ENCODE data around the gene ZBTB20. TPM values are rescaled to one million over a fixed set of nuclear protein-coding genes. Genes with fewer than 3 reads are reported as not detected.
"Not testable (repeated sequence)": the region's sequence is repeated elsewhere in the genome, so short reads cannot be mapped to it uniquely, and the experiment has no call there.

The ZBTB20 gene
- total RNA-seq, 1 donor from 2014 or later, result 84.2 TPM

DNA sequence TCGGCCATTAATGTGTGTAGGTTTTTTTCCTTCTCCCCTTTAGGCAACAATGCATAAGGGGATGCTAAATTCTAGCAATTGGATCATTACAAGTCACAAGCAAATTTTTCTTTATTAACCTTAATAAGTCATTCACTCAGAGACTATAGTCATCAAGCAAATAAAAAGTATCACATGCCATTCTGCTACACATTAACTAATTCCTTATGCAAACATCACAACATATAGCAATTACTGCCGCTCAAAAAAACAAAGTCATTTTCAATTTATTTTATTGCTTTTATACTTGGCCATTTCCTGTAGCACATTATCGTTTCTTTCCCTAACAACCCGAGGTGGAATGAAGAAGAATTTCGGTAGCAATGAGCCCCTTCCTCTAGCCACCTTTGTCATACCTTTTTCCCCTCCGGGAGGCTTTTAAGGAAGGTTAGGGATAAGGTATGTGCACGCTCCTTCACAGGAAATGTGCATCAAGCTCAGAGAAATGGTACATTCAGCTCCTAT lies 432.1 kb downstream of the ZBTB20 start:
- DNase-seq (ENCODE audit: low spot score), result no peak
- intact Hi-C loops (cut with DNase I), result no loop called here

DNA sequence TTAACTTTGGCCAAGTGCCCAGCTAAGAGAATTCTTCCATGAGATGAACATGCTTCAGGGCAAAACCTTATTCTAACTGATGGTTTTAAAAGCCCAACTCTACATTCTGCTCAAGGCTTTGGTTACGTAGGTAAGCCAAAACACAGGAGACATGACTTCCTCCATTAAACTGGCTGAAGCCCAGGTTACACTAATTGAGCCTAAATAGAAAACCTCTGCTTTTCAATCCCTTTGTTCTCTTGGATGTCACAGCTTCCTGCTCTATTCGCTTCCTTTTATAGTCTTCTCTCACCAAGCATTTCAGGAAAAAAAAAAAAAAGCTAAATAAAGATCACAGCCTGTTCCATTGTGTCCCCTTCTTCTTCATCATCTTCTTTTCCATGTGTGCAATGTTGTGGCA lies 432.9 kb downstream of the ZBTB20 start:
- no peak for DNase-seq (ENCODE audit: low spot score)
- intact Hi-C loops (cut with DNase I), result no loop called here

DNA sequence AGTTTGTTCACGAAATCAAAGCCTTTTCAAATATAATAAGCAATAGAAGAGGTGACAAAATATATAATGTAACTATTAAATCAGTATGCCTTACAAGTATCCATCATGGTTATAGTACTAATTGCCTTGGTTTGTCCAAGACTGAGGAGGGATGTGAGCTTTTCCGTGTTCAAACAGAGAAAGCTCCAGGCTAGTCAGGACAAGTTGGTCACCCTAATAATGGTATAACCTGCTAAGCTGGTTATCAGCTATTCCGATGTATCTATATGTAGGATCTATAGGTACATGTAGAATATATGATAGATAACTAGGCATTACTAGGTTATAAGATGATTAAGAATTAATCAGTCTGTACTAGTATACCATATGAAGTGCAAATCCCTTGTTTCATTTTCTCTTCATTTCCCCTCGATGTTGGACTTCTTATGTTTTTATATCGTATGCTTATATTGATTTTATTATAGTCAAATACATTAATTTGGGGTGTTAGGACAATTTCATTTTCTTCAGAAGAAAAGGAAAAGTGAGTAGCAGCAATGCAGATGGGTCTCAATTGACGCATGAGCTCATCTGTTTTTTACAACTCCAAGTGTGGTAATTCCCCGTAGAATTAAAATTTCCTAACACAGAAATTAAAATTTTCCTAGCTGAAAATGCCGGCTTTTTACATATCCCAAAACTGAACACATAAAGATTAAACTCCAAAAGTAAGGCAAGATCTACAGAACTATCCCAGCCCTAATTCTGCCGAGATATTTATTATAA lies 434.2 kb downstream of the ZBTB20 start:
- intact Hi-C loops (cut with DNase I), result no loop called here
- no peak for DNase-seq (ENCODE audit: low spot score)

DNA sequence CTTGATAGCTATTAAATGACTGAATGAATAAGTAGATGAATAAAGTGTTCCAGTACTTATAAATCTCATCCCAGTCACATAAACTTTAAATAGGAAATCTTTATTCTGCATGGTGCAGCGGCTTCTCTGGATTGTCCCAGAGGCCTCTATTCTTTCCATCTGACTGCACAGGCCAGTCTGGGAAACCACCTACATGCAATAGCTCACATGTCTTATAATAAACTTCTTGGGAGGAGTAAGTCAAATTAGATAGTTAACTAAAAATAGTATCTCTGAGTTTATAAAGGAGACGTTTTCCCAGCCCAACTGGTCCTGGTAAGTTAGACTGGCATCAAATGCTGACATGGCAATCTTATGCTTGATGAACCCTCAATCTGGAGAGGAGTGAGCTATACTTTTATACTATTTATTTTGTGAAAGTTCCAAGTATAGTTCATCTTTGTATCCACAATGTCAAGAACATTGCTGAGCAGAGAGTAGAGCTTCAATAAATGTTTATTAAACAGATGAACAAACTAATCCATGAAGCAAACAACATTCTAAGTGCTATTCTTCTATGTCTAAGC lies 435.7 kb downstream of the ZBTB20 start:
- intact Hi-C loops (cut with DNase I), result no loop called here
- DNase-seq (ENCODE audit: low spot score), result no peak

DNA sequence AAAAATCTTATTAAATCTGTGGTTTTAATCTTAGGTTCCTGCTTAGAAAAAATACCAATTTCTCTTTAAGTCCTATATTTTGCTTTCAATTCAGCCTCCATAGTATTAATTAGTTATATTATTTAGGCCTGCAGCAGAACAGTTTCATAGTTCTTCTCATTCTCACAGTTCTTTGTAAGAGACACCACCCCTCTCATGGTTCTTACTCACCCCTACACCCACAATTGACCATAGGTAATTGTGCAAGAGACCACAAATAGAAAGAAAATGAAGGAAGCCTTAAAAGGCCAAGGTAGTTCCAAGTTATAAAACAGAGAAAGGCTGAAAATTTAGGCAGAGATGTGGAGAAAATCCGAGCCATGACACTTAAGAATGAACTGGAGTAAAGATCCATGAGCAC lies 438.0 kb downstream of the ZBTB20 start:
- intact Hi-C loops (cut with DNase I), result loop anchor here (5.0 kb wide), 1 partner anchor 82 kb away; no protein-coding TSS in a partner anchor
- no peak for DNase-seq (ENCODE audit: low spot score)

DNA sequence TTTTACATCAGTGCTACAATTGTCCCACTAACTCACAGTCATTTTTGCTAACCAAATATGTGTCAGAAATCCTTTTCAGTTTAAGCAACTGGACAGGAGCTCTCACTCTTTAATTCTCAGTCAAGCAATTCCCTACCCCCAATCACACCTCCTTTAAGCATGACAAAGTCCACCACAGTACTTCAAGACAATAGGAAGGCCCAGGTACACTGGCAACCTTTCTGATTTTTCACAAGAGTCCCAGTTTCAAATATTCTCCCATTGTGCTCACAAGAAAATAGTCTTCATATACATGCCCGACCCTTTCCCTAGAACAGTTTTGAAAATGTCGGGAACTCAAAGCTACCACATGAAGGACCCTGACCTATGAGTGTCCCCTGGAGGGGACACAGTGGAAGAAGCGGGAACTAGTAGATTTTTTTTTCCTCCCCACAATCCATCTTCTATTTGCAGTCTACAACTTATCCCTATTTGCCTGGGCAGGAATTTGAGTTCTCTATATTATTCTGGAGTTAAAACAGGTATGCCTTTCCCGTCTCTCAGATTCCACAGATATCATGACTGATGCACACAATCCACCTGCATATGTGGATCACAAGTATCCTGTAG lies 439.7 kb downstream of the ZBTB20 start:
- intact Hi-C loops (cut with DNase I), result loop anchor here (5.0 kb wide), 1 partner anchor 80 kb away; no protein-coding TSS in a partner anchor

DNA sequence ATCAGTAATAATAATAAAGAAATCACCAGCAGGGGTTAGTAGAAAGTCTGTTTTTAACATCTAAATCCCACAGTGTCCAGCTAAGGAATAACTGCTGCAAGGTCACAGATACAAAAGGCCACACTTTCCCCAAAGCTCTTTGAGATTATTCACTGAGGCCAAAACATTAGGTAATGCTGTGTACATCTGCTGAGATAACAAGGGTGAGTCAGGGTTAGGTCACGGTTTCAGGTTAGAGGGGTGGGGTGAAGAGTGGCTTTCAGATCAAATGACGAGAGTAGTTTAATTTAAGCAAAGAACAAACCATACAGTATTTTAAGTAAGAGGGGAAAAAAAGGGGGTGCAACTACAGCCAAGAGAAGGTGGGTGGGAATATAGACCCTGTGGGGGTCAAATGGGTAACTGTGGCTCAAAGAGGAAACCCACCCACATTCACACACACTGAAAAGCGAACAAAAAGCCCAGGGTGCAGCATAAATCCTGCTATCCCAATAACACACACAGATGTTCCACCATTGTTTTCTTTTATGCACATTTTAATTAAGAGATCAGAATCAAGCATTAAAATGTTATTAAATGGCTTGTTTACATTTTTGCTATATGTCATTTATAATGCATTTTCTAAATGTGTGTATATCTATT lies 440.4 kb downstream of the ZBTB20 start:
- intact Hi-C loops (cut with DNase I), result loop anchor here (5.0 kb wide), 1 partner anchor 79 kb away; no protein-coding TSS in a partner anchor
- no peak for DNase-seq (ENCODE audit: low spot score)

More for the DNA sequence above, 439.7 kb downstream of the ZBTB20 start:
- no peak for DNase-seq (ENCODE audit: low spot score)

DNA sequence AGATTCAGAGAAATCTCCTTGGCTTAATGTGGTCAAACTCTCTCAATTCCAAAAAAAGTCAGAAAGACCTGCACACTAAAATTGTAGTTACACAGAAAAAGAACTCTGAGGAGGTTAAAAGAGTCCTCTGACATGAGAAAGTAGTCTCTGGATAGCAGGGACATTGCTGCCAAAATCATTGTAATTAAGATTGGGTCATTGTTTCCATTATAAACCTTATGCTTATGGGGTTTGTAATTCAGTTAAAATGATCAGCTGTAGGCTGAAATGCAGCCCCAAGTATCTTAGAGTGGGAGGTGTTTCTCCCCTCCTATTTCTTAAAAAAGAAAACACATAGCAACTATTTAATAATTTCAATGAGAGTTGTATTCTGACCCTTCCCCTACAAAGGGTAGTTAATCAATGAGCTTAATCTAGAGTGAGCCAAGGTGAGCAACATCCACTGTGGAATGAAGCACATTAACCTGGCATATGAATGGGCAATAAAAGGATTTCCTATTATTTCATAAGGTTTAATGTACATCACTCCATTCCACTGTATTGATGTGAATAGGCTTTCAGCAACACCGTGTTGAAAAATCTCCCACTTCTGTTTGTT lies 446.4 kb downstream of the ZBTB20 start:
- intact Hi-C loops (cut with DNase I), result no loop called here
- no peak for DNase-seq (ENCODE audit: low spot score)

DNA sequence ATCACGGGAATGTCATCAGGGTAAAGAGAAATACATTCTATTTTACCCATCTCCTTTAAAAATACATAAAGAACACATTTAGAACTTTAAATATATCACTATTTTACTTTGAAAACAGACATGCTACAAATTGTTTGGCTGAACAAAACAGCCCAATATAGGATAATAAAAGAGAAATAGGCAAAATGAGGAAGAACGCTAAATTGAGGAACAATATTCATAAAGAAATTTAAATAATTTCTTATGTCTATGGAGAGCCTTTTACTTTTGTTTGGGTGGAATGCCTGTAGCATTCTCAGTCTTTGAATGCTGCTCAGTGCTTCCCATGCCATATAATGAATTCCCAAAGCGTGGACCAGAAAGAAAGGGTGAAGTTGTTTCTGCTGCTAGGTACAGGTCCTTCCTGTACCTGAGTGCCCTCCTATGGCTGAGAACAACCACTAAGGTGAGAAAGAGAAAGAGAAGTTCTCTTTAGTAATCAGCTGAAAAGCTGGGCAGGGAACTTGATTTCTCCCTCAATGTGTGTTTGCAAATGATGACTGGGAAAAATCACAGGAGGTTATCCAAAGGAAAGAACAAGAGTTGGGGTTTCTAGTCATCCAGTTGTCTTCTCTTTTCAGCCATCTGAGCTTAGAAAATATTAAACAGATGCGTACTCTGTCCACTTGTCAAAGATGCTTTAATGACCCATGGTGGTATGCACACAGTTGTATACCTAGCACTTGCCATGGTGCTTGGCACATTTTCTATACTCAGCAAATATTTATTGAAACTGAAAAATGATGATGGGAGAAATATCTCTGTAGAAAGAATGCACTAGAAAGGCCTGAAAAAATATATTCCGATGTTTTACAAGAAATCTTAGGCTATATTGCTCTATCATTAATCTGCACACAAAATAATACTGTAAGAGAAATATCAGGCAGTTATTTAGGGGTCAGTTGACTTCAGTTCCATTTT lies 448.7 kb downstream of the ZBTB20 start:
- no peak for DNase-seq (ENCODE audit: low spot score)
- intact Hi-C loops (cut with DNase I), result no loop called here

DNA sequence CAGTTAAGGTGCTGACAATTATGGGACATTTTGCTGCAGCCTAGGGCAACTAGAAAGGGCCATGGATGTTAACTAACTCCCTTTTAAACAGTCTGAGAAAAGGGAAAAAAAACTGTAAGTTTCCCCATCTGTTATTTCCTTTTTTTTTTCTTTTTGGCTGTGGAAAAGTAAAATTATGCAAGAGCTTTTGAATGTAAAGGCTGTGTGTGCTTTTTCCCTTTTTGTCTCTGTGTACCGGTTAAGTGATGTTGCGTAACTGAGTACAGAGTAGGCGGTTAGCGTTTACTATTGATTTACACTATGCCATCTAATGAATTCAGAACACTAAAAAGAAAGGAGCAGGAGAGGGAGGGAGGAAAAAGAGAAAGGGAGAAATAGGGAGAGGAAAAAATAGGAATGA lies 449.7 kb downstream of the ZBTB20 start:
- intact Hi-C loops (cut with DNase I), result no loop called here
- no peak for DNase-seq (ENCODE audit: low spot score)

DNA sequence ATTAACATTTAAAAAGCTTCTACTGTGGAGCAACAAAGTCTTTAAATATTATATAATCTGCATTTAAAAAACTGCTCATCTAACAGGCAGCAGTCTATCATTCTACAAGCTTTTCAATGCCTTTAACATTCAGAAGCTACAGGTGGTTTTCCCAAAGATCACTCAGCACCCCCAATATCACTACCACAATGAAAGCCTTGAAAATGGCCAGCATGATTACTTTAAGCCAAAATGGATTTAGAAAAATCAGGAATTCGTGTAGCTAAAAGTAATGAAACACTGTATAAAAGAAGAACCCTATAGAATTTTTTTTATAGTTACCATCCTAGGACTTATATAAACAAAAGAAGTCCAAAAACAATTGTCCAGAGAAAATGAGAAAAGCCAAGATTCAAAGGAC lies 452.8 kb downstream of the ZBTB20 start:
- DNase-seq (ENCODE audit: low spot score), result no peak
- intact Hi-C loops (cut with DNase I), result no loop called here

DNA sequence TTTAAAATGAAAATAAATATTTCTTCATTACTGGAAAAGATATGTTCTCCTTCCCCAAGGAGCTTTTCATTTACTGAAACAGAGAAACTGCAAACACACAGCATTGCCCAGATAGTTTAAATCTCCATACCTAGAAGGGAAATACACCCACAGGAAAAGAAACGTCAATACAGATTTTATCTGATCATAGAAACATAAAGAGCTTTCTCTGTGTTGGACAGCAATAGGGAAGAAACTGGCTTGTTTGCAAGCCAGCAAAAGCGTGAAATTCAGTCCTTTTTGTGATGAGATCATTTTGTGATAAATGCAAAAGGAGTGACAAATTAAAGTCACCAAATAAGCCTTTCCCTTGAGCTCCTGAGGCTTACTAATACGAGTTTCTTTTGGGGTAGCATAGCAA lies 455.2 kb downstream of the ZBTB20 start:
- intact Hi-C loops (cut with DNase I), result no loop called here
- DNase-seq (ENCODE audit: low spot score), result no peak

DNA sequence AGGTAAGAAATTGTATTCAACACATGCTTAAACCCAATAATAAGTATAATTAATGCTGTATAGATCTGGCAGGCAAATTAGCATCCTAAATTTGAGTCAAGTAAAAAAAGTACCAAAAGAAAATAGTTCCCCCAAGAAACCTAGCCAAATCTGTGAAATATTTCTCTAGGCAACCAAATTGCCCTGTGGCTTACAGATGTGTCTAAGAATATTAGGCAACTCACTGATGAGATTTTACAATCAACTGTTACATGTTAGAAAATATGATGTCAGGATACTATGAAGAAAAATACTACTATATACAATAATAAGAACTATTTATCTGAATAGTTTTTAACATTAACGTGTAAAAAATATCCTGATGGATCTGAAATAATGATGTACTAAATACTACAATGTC lies 456.2 kb downstream of the ZBTB20 start:
- no peak for DNase-seq (ENCODE audit: low spot score)
- intact Hi-C loops (cut with DNase I), result no loop called here

DNA sequence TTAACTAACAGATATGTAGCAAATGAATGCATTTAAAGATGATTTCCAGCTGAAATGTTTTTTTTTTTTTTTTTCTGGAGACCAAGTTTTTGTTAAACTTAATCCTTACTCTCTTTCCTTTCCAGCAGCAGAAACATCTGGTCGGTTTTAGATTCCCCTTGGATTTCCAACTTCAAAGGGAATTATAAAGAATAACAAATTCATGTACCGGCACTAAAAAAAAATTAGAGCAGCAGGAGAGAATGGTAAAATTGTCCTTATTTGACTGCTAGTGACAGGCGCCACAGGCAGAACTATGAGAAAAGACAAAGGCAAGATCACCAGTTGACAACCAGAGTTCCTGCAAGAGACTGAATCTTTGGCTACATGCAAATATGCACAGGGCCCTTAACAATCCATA lies 459.9 kb downstream of the ZBTB20 start:
- no peak for DNase-seq (ENCODE audit: low spot score)
- intact Hi-C loops (cut with DNase I), result loop anchor here (10.0 kb wide), 1 partner anchor 118 kb away; no protein-coding TSS in a partner anchor

DNA sequence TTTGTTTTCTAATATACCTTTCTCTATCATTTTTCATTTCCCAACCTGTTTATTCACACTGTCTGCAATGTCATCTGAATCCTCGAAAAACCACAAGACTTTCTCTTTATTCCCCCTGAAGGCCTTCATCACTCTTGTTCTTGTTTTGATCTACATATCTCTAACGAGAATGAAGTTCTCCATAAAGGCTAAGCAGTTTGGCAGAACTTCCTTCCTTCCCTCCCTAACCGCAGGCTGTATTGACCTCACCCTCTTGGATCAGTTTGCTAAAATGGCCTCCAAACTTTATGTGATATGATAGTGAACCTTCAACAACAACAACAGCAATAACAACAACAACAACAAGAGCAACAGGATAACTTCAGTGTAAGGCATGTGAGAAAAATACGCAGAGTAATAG lies 460.5 kb downstream of the ZBTB20 start:
- DNase-seq (ENCODE audit: low spot score), result no peak
- intact Hi-C loops (cut with DNase I), result loop anchor here (10.0 kb wide), 1 partner anchor 118 kb away; no protein-coding TSS in a partner anchor

DNA sequence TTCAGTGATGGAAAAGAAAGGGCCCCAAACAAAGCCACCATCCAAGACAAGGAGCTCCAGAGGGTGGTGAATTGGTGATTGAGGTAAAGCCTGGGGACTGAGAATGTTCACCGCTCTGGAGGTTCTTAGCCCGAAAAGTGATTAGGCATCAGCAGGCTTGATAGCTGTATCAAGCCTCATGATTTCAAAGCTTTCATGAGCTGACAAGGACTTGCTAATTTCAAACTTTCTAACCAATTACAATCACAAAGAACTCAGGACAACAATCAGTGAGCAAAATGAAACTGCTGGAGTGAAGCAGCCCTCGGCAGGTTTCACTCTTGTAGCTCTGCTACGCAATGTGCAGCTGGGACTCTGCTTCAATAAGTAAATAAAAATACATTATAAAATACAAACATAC lies 461.9 kb downstream of the ZBTB20 start:
- intact Hi-C loops (cut with DNase I), result loop anchor here (10.0 kb wide), 1 partner anchor 120 kb away; no protein-coding TSS in a partner anchor
- no peak for DNase-seq (ENCODE audit: low spot score)

DNA sequence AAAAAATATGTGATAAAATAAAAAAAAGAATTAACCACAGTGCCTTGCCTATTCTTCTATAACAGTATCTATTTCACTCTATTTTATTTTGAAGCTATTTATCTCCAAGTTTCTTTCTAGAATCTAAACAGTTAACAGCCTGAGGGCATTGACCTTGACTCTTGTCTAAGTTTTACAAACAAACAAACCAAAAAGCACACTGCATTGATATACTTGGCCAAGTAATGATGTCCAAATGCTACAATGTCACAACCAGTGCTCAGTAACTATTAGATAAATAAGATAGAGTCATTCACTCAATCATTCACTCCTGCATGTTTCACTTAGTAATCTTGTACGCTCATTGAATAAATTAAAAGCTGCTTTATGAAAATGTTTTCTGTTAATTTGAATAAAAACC lies 466.8 kb downstream of the ZBTB20 start:
- intact Hi-C loops (cut with DNase I), result loop anchor here (10.0 kb wide), 1 partner anchor 125 kb away; no protein-coding TSS in a partner anchor
- no peak for DNase-seq (ENCODE audit: low spot score)

DNA sequence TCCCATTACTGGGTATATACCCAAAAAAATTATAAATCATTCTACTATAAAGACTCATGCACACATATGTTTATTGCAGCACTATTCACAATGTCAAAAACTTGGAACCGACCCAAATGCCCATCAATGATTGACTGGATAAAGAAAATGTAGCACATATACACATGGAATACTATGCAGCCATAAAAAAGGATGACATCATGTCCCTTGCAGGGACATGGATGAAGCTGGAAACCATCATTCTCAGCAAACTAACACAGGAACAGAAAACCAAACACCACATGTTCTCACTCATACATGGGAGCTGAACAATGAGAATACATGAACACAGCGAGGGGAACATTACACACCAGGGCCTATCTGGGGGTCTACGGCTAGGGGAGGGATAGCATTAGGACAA lies 467.3 kb downstream of the ZBTB20 start:
- intact Hi-C loops (cut with DNase I), result loop anchor here (10.0 kb wide), 1 partner anchor 125 kb away; no protein-coding TSS in a partner anchor
- not testable (repeated sequence) for DNase-seq (ENCODE audit: low spot score)
